GM10847 (cell line): ENCODE measurements around the gene COX7C.

ENCODE experiments used
- POLR2A ChIP-seq: IDR thresholded peaks from 2 replicates; pipeline ENCODE4 v1.6.1; 2011; ENCODE audit not compliant: insufficient read length; ENCODE audit errors: extremely low read depth

Gene COX7C

DNA sequence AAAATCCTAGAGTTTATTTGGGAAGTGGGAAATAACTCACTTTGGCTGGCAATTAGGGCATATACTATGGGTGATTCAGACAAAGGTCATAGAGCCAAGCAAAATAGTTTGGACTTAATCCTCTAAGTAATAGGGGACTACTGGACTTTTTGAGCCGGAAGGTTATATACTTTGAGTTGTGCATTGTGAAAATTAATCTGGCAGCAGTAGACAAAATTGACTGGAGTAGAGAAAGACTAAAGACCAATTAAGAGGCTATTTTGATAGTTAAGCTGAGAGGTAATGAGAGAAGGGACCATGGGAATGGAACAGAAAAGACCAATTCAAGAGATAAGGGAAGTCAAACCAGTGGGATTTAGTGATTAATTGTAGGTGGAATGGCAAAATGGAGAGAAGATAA lies 28.9 kb downstream of the COX7C start:
- TF ChIP-seq POLR2A, result no peak

GRCh38 chr5:86649832-86650505 lies 32.2 kb downstream of the COX7C start:
- no peak for TF ChIP-seq POLR2A

DNA sequence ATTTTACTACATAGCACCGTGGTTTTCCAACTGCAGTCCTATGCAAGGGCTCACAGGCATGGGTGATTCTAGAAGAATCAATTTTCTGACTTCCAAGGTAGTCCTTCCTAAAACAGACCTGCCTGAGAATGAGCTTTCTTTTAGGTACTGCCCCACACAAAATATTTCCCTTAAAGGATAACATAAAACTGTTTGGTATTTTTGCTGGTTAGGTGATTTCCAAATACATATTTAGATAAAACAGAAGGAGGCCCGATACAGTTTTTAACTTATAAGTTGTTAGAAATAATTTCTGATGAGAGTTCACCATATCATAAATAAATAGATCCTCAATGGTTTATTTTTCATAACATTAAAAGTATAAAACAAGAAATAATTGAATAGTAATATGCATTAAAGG lies 46.4 kb downstream of the COX7C start:
- no peak for TF ChIP-seq POLR2A

DNA sequence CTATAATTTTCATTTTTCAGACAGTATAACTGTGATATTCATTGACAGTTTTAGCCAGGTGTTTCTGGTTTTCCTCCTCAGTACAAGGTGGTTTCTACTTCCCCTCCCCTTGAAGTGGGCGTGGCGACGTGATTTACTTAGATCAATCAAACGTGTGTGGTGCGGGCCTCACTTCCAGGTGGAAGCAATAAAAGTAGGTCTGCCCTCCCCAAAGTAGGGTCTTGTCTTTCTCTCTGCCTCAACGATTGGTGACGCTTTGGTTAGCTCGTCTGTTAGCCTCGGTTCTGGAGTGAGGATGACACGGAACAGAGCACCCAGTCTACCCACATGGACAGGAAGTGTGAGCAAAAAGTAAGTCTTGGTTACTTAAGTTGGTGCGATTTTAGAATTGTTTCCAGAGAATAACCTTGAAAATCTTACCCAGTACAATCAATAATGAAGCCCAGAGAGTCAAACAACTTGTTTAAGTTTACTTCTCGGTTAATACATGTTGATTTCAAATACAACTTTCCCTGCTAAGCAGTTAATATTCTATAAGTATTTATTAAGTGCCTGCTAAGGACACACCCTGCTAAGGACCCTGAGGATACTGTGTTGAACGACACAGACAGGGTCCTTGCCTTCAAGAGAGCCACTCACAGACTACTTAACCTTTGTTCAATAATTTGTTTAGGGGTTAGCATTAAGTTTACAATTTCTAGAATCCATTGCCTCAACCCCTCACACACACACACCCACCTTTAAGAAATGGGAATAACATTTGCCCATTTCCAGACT lies 48.4 kb downstream of the COX7C start:
- no peak for TF ChIP-seq POLR2A

DNA sequence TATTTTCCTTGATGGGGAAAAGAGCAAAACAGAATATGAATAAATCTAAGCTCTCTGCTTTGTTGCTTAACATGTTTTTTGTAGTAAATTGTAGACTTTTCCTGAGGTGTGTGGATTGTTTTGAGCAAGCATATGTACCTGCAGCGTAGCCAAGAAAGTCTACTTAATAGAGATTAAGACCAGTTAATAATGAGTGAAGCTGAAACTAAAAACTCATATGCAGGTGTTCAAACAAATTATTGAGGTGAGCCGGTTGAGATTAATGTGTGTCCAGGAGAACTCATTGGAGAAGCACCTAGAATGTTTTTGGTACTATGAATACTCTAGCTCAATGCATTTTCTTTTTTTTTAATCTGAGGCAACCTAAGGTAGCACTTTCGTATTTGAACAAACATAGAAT lies 49.2 kb downstream of the COX7C start:
- TF ChIP-seq POLR2A, result no peak
